Measurements from ENCODE around the gene MPV17. TPM values are rescaled to one million over a fixed set of nuclear protein-coding genes. Genes with fewer than 3 reads are reported as not detected.
A peak's percentile ranks its signal among the peaks of the same experiment; 100 is the strongest.

MPV17 gene
- total and polyA plus RNA-seq, 2 of the 13 experiments (the other 11 are each of a cell fraction or from before 2014, with no cell fraction given): 48.9 to 129 TPM

DNA sequence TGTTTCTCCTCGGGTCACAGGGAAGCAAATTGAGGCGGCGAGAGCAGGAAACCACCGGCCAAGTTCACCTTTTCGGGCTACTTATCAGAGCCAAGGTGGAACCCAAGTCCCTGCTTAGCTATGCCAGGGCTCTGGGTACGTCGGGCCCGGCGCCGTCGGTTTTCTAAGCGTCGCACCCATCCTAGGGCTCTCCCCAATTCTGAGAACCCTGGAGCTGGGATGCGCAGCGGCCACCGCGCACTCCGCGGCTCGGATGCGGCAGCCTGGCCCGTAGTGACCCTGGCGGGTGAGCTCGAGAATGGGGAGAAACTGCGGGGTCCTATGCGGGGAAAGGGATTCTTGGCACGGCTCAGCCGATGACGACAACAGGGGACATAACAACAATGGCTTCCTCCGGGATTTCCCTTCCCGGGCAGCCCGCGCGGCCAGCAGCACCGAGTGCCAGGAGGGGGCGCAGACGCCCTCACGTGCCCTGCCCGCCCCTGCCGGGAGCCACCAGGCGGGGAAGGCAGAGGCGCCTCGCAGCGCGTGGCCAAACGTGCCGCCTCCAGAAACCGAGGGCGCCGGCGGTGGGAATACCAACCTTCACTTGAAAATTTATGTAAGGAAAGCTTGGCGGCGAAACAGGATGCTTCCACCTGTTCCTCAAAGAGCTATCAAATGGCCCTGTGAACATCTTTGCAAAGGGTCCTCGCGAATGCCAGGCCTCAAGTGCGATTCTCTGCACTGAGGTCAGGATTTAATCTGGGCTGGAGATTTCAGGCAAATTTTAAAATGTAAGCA lies 58.0 kb downstream of the MPV17 start (continued):
- peak; percentile 89 for TF ChIP-seq ZHX1 (CRISPR knock-in tag; IDR thresholded peaks at IDR 0.05; ENCODE audit: low read depth)
- TF ChIP-seq FOXC1 (CRISPR knock-in tag; IDR thresholded peaks at IDR 0.05; ENCODE audit: borderline replicate concordance): peak; percentile 74
- TF ChIP-seq, protein P1, sequence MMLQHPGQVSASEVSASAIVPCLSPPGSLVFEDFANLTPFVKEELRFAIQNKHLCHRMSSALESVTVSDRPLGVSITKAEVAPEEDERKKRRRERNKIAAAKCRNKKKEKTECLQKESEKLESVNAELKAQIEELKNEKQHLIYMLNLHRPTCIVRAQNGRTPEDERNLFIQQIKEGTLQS (CRISPR knock-in tag; IDR thresholded peaks at IDR 0.05): peak; percentile 45; the same call in 1 of the 2 replicates
- TF ChIP-seq CENPX (CRISPR knock-in tag; IDR thresholded peaks at IDR 0.05): no peak
- no peak for TF ChIP-seq AKNA (CRISPR knock-in tag; IDR thresholded peaks at IDR 0.05; ENCODE audit: borderline replicate concordance)
- no peak for TF ChIP-seq CEBPB (IDR thresholded peaks at IDR 0.05; ENCODE audit: borderline replicate concordance, low read depth, low read length)
- TF ChIP-seq, protein P2, sequence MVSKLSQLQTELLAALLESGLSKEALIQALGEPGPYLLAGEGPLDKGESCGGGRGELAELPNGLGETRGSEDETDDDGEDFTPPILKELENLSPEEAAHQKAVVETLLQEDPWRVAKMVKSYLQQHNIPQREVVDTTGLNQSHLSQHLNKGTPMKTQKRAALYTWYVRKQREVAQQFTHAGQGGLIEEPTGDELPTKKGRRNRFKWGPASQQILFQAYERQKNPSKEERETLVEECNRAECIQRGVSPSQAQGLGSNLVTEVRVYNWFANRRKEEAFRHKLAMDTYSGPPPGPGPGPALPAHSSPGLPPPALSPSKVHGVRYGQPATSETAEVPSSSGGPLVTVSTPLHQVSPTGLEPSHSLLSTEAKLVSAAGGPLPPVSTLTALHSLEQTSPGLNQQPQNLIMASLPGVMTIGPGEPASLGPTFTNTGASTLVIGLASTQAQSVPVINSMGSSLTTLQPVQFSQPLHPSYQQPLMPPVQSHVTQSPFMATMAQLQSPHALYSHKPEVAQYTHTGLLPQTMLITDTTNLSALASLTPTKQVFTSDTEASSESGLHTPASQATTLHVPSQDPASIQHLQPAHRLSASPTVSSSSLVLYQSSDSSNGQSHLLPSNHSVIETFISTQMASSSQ (IDR thresholded peaks at IDR 0.05; ENCODE audit: low read depth): no peak
- TF ChIP-seq, protein P2 (CRISPR knock-in tag; IDR thresholded peaks at IDR 0.05; ENCODE audit: borderline replicate concordance): no peak
- TF ChIP-seq, protein P3, sequence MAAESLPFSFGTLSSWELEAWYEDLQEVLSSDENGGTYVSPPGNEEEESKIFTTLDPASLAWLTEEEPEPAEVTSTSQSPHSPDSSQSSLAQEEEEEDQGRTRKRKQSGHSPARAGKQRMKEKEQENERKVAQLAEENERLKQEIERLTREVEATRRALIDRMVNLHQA (CRISPR knock-in tag; IDR thresholded peaks at IDR 0.05): no peak

All from HepG2 (cell line).